Measurements from ENCODE around the gene POFUT1.

POFUT1 gene

GRCh38 chr20:32213870-32214269 is 6.2 kb downstream of the POFUT1 start:
- Histone ChIP-seq H3K27ac (ENCODE audit: low read length, poor library complexity, severe bottlenecking) (no peak overlapping the region), H3K9ac (ENCODE audit: low read length) (no peak overlapping the region), H4K8ac (ENCODE audit: low read length) (no peak overlapping the region), H3K27me3 (ENCODE audit: control insufficient read depth in 1 of 2, insufficient read depth in 1 of 2, low read length in 2 of 2) (no peaks in the 10 kb centered on the region), H2BK15ac (ENCODE audit: low read depth, poor library complexity, severe bottlenecking) (no peak overlapping the region), H3K4me3 (ENCODE audit: insufficient read depth in 1 of 2, low read depth in 1 of 2, low read length in 2 of 2) (no peak overlapping the region), H3K79me1 (replicated peaks; ENCODE audit: low read length, poor library complexity, severe bottlenecking) (peaks cover 64% of the 10 kb centered on the region), H3K18ac (ENCODE audit: low read depth in 1 of 2, low read length in 2 of 2) (no peak overlapping the region), H4K91ac (ENCODE audit: low read length) (no peak overlapping the region), H2BK12ac (ENCODE audit: low read length in 2 of 2) (no peak overlapping the region), H2BK5ac (ENCODE audit: low read depth, low read length, poor library complexity, severe bottlenecking) (no peak overlapping the region), H3K14ac (ENCODE audit: low read length in 2 of 2) (no peak overlapping the region), H2AK5ac (ENCODE audit: low read length, severe bottlenecking) (no peak overlapping the region), H3K4me2 (ENCODE audit: low read length, poor library complexity, severe bottlenecking) (no peak overlapping the region), H3K23ac (ENCODE audit: low read length in 2 of 2) (no peak overlapping the region), H3K36me3 (ENCODE audit: control insufficient read depth in 1 of 2, insufficient read depth in 2 of 2, low read depth in 1 of 2, low read length in 2 of 2) (peaks cover 49 to 78% of the 10 kb centered on the region in 2 experiments), H2AFZ (ENCODE audit: low read depth, low read length) (no peak overlapping the region), H2BK120ac (ENCODE audit: low read depth, low read length) (no peak overlapping the region), H3K4ac (ENCODE audit: low read depth in 1 of 2, low read length in 2 of 2) (no peak overlapping the region), H3K9me3 (ENCODE audit: control insufficient read depth, low read length) (no peaks in the 10 kb centered on the region), H3K4me1 (ENCODE audit: control insufficient read depth, insufficient read depth, low read depth, low read length) (peaks cover 4% of the 10 kb centered on the region)
- WGBS: 100% methylated on average over 1 of the region's 1 CpG
- DNase-seq: no peak

DNA sequence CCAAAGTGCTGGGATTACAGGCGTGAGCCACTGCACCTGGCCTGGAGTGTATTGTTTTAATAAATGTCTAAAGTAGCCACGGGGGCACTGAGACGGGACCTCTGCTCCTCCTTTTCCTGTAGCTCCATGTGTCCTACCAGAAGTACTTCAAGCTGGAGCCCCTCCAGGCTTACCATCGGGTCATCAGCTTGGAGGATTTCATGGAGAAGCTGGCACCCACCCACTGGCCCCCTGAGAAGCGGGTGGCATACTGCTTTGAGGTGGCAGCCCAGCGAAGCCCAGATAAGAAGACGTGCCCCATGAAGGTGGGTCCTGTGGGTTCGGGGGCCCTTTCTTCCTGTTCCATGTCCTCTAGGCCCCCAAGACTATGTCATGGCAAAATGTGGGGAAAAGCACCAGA is 7.5 kb downstream of the POFUT1 start:
- Histone ChIP-seq H3K79me1 (replicated peaks; ENCODE audit: low read length, poor library complexity, severe bottlenecking) (peaks cover 56% of the 10 kb centered on the region), H4K91ac (ENCODE audit: low read length) (no peak overlapping the region), H2BK15ac (ENCODE audit: low read depth, poor library complexity, severe bottlenecking) (no peak overlapping the region), H3K27me3 (ENCODE audit: control insufficient read depth in 1 of 2, insufficient read depth in 1 of 2, low read length in 2 of 2) (no peaks in the 10 kb centered on the region), H3K4ac (ENCODE audit: low read depth in 1 of 2, low read length in 2 of 2) (no peak overlapping the region), H3K4me1 (ENCODE audit: control insufficient read depth, insufficient read depth, low read depth, low read length) (no peaks in the 10 kb centered on the region), H3K4me2 (ENCODE audit: low read length, poor library complexity, severe bottlenecking) (no peak overlapping the region), H3K23ac (ENCODE audit: low read length in 2 of 2) (no peak overlapping the region), H2BK12ac (ENCODE audit: low read length in 2 of 2) (no peak overlapping the region), H2AK5ac (ENCODE audit: low read length, severe bottlenecking) (no peak overlapping the region), H3K4me3 (ENCODE audit: insufficient read depth in 1 of 2, low read depth in 1 of 2, low read length in 2 of 2) (no peak overlapping the region), H4K8ac (ENCODE audit: low read length) (no peak overlapping the region), H3K14ac (ENCODE audit: low read length in 2 of 2) (no peak overlapping the region), H2AFZ (ENCODE audit: low read depth, low read length) (no peak overlapping the region), H3K36me3 (ENCODE audit: control insufficient read depth in 1 of 2, insufficient read depth in 2 of 2, low read depth in 1 of 2, low read length in 2 of 2) (peaks cover 47 to 86% of the 10 kb centered on the region in 2 experiments), H3K27ac (ENCODE audit: low read length, poor library complexity, severe bottlenecking) (no peak overlapping the region), H2BK5ac (ENCODE audit: low read depth, low read length, poor library complexity, severe bottlenecking) (no peak overlapping the region), H3K9ac (ENCODE audit: low read length) (no peak overlapping the region), H2BK120ac (ENCODE audit: low read depth, low read length) (no peak overlapping the region), H3K9me3 (ENCODE audit: control insufficient read depth, low read length) (no peaks in the 10 kb centered on the region), H3K18ac (ENCODE audit: low read depth in 1 of 2, low read length in 2 of 2) (no peak overlapping the region)
- DNase-seq: no peak
- WGBS: 96% methylated on average over 8 of the region's 8 CpGs

- H3K9ac ChIP-seq (ENCODE audit: low read length): no peak overlapping the region
- H3K4ac ChIP-seq (ENCODE audit: low read depth in 1 of 2, low read length in 2 of 2): no peak overlapping the region
- no peak overlapping the region for H2BK5ac ChIP-seq (ENCODE audit: low read depth, low read length, poor library complexity, severe bottlenecking)
- H3K79me1 ChIP-seq (replicated peaks; ENCODE audit: low read length, poor library complexity, severe bottlenecking): peaks cover 53% of the 10 kb centered on the region
- no peaks in the 10 kb centered on the region for H3K9me3 ChIP-seq (ENCODE audit: control insufficient read depth, low read length)
- no peak overlapping the region for H3K27ac ChIP-seq (ENCODE audit: low read length, poor library complexity, severe bottlenecking)
- H2BK15ac ChIP-seq (ENCODE audit: low read depth, poor library complexity, severe bottlenecking): no peak overlapping the region
- no peak overlapping the region for H3K23ac ChIP-seq (ENCODE audit: low read length in 2 of 2)
- no peak overlapping the region for H4K8ac ChIP-seq (ENCODE audit: low read length)
- DNase-seq: no peak
- H2AFZ ChIP-seq (ENCODE audit: low read depth, low read length): no peak overlapping the region
- no peak overlapping the region for H3K4me3 ChIP-seq (ENCODE audit: insufficient read depth in 1 of 2, low read depth in 1 of 2, low read length in 2 of 2)
- 98% methylated on average over 3 of the region's 3 CpGs for WGBS
- no peak overlapping the region for H2AK5ac ChIP-seq (ENCODE audit: low read length, severe bottlenecking)
- peaks cover 46 to 84% of the 10 kb centered on the region in 2 experiments for H3K36me3 ChIP-seq (ENCODE audit: control insufficient read depth in 1 of 2, insufficient read depth in 2 of 2, low read depth in 1 of 2, low read length in 2 of 2)
- no peak overlapping the region for H2BK12ac ChIP-seq (ENCODE audit: low read length in 2 of 2)
- H3K4me1 ChIP-seq (ENCODE audit: control insufficient read depth, insufficient read depth, low read depth, low read length): no peaks in the 10 kb centered on the region
- H4K91ac ChIP-seq (ENCODE audit: low read length): no peak overlapping the region
- H3K27me3 ChIP-seq (ENCODE audit: control insufficient read depth in 1 of 2, insufficient read depth in 1 of 2, low read length in 2 of 2): no peaks in the 10 kb centered on the region
- H3K4me2 ChIP-seq (ENCODE audit: low read length, poor library complexity, severe bottlenecking): no peak overlapping the region
- no peak overlapping the region for H2BK120ac ChIP-seq (ENCODE audit: low read depth, low read length)
- H3K18ac ChIP-seq (ENCODE audit: low read depth in 1 of 2, low read length in 2 of 2): no peak overlapping the region
- H3K14ac ChIP-seq (ENCODE audit: low read length in 2 of 2): no peak overlapping the region
Observed at GRCh38 chr20:32215729-32216128, 8.0 kb downstream of the POFUT1 start.

DNA sequence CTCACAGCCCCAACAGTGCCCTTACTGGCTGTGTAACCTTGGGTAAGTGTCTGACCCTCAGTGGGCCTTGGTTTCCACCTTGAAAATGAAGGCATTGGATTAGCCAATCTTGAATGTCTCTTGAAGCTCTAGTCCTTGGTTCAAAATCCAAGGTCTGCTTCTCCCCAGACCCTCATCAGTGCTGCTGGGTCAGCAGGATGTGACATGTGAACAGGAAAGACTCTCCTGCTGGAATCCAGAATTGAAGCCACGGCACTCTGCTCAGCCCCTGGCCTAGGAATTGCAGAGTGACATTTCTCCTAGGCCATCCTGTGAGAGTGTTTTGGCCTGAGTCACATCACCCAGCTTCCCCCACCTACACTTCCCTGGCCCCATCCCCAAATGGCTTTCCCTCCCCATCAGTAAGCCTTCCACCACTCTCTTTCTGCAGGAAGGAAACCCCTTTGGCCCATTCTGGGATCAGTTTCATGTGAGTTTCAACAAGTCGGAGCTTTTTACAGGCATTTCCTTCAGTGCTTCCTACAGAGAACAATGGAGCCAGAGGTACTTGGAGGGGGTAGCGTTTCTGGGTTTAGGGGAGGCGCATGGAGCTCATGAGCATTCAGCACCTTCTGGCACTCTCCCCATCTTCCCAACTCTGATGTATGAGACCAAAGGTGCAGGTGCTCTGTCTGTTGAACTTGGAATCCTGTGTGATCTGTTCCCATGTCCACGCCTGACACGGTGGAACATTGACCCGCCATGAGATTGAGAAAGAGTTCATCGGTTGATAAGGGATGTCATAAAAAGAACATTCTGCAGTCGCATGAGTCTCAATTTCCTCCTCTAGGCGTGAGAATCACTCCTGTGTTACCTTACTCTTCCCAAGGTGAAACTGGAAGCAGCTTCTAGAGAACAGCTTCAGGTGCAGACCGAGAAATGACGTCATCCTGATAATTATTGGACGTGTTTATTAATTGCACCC is 8.8 kb downstream of the POFUT1 start:
- Histone ChIP-seq H3K36me3 (ENCODE audit: control insufficient read depth in 1 of 2, insufficient read depth in 2 of 2, low read depth in 1 of 2, low read length in 2 of 2) (peaks cover 49 to 85% of the 10 kb centered on the region in 2 experiments), H2AK5ac (ENCODE audit: low read length, severe bottlenecking) (no peak overlapping the region), H2AFZ (ENCODE audit: low read depth, low read length) (no peak overlapping the region), H3K18ac (ENCODE audit: low read depth in 1 of 2, low read length in 2 of 2) (no peak overlapping the region), H4K8ac (ENCODE audit: low read length) (no peak overlapping the region), H2BK15ac (ENCODE audit: low read depth, poor library complexity, severe bottlenecking) (no peak overlapping the region), H3K4me3 (ENCODE audit: insufficient read depth in 1 of 2, low read depth in 1 of 2, low read length in 2 of 2) (no peak overlapping the region), H3K79me1 (replicated peaks; ENCODE audit: low read length, poor library complexity, severe bottlenecking) (peaks cover 53% of the 10 kb centered on the region), H2BK5ac (ENCODE audit: low read depth, low read length, poor library complexity, severe bottlenecking) (no peak overlapping the region), H3K9ac (ENCODE audit: low read length) (no peak overlapping the region), H3K4ac (ENCODE audit: low read depth in 1 of 2, low read length in 2 of 2) (no peak overlapping the region), H3K4me1 (ENCODE audit: control insufficient read depth, insufficient read depth, low read depth, low read length) (no peaks in the 10 kb centered on the region), H2BK12ac (ENCODE audit: low read length in 2 of 2) (no peak overlapping the region), H3K4me2 (ENCODE audit: low read length, poor library complexity, severe bottlenecking) (no peak overlapping the region), H3K27ac (ENCODE audit: low read length, poor library complexity, severe bottlenecking) (no peak overlapping the region), H3K23ac (ENCODE audit: low read length in 2 of 2) (no peak overlapping the region), H2BK120ac (ENCODE audit: low read depth, low read length) (no peak overlapping the region), H3K9me3 (ENCODE audit: control insufficient read depth, low read length) (no peaks in the 10 kb centered on the region), H4K91ac (ENCODE audit: low read length) (no peak overlapping the region), H3K27me3 (ENCODE audit: control insufficient read depth in 1 of 2, insufficient read depth in 1 of 2, low read length in 2 of 2) (no peaks in the 10 kb centered on the region), H3K14ac (ENCODE audit: low read length in 2 of 2) (no peak overlapping the region)
- no peak for DNase-seq
- 97% methylated on average over 13 of the region's 13 CpGs for WGBS
